ENCODE results near the gene ANP32B. TPM values are rescaled to one million over a fixed set of nuclear protein-coding genes. Genes with fewer than 3 reads are reported as not detected.
A peak's percentile ranks its signal among the peaks of the same experiment; 100 is the strongest.

Gene ANP32B
- total and polyA plus RNA-seq, 11 donors: 16.3 to 78.3 (median 57.8) TPM

DNA sequence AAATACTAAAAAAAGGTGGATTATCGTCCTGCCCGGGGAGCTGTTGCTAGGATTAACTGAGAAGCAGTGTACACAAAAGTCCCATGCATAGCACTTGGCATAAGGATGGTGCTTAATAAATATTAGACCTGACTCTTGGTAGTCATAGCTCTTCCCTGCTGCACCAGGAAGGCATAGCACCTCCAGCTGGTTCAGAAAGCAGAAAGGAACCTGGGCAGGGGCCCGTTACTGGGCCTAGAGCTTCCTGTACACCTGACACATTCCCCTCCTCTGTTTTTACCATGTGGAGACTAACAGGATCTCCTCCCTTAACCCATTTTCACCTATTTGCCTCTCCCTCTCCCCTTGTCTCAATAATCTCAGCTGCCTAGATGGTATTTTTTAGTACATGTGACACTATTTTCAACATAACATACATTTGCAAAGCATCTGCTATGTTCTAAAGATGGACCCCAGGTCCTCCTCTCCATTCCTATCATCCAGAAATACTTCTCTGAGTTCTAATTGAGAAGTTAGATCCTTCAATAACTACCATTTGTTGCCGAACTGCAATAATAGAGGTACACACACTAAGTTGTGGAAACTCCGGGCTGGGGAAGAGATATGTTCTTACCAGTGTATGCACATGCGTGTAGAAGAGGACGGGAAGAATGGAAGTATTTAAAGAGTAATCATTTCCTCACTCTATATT is 3.2 kb upstream of the ANP32B start:
- DNase-seq (no peak), ATAC-seq (no peak)
- TF ChIP-seq, protein P1, sequence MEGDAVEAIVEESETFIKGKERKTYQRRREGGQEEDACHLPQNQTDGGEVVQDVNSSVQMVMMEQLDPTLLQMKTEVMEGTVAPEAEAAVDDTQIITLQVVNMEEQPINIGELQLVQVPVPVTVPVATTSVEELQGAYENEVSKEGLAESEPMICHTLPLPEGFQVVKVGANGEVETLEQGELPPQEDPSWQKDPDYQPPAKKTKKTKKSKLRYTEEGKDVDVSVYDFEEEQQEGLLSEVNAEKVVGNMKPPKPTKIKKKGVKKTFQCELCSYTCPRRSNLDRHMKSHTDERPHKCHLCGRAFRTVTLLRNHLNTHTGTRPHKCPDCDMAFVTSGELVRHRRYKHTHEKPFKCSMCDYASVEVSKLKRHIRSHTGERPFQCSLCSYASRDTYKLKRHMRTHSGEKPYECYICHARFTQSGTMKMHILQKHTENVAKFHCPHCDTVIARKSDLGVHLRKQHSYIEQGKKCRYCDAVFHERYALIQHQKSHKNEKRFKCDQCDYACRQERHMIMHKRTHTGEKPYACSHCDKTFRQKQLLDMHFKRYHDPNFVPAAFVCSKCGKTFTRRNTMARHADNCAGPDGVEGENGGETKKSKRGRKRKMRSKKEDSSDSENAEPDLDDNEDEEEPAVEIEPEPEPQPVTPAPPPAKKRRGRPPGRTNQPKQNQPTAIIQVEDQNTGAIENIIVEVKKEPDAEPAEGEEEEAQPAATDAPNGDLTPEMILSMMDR (IDR thresholded peaks at IDR 0.05): no peak
- no peak for TF ChIP-seq POLR2A (IDR thresholded peaks at IDR 0.05)
- WGBS, 4 donors: 71 to 86% (median 79%) methylated on average over 7 of the region's 7 CpGs
- Histone ChIP-seq H3K27ac (peak overlapping the region in 3 of 12 donors; percentile 70 to 99 (median 74)), H3K9me3 (no peaks in the 10 kb centered on the region), H3K27me3 (no peaks in the 10 kb centered on the region), H3K4me3 (no peak overlapping the region), H3K4me1 (peaks cover 0 to 27% (median 20%) of the 10 kb centered on the region in 12 donors), H3K36me3 (no peaks in the 10 kb centered on the region)
- intact Hi-C loops (cut with DNase I): loop anchor here in 8 of 10 donors (5.0 to 10.0 kb wide), 9 partner anchors 37 to 348 kb away; partner anchors contain the start of genes NANS (in 4 of the 8), TRMO (in 4 of the 8), TBC1D2 (in 3 of the 8) and NCBP1 (in 2 of the 8)

DNA sequence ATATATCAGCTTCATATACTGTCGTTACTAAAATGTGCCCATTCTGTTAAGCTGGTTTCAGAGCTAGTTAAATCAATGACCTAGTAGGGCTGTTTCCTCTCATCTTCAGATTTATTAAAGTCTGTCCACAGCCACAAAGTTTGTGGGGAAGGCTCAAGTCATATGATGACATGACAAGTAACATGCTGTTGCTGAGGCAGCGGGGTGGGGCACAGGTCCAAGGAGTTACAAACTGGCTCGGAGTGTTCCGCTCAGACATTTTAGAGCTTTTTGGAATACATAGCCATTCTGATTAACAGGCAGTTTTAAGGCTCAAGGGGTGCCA is 2.7 kb upstream of the ANP32B start:
- TF ChIP-seq POLR2A (IDR thresholded peaks at IDR 0.05): no peak
- TF ChIP-seq, protein P1 (IDR thresholded peaks at IDR 0.05): no peak
- H3K9me3 ChIP-seq: no peaks in the 10 kb centered on the region
- 54 to 67% (median 65%) methylated on average over 4 of the region's 4 CpGs for WGBS, 4 donors
- peaks cover 0 to 32% (median 25%) of the 10 kb centered on the region in 12 donors for H3K4me1 ChIP-seq
- H3K4me3 ChIP-seq: no peak overlapping the region
- DNase-seq (peak in 4 of 5 donors; percentile 26 to 63 (median 38)), ATAC-seq (no peak)
- intact Hi-C loops (cut with DNase I): loop anchor here in 7 of 10 donors (5.0 to 10.0 kb wide), 8 partner anchors 37 to 348 kb away; partner anchors contain the start of genes NANS (in 4 of the 7), TRMO (in 4 of the 7), TBC1D2 (in 3 of the 7) and NCBP1 (in 2 of the 7)
- no peaks in the 10 kb centered on the region for H3K36me3 ChIP-seq
- H3K27me3 ChIP-seq: no peaks in the 10 kb centered on the region
- peak overlapping the region in 11 of 12 donors; percentile 1 to 99 (median 55) for H3K27ac ChIP-seq

DNA sequence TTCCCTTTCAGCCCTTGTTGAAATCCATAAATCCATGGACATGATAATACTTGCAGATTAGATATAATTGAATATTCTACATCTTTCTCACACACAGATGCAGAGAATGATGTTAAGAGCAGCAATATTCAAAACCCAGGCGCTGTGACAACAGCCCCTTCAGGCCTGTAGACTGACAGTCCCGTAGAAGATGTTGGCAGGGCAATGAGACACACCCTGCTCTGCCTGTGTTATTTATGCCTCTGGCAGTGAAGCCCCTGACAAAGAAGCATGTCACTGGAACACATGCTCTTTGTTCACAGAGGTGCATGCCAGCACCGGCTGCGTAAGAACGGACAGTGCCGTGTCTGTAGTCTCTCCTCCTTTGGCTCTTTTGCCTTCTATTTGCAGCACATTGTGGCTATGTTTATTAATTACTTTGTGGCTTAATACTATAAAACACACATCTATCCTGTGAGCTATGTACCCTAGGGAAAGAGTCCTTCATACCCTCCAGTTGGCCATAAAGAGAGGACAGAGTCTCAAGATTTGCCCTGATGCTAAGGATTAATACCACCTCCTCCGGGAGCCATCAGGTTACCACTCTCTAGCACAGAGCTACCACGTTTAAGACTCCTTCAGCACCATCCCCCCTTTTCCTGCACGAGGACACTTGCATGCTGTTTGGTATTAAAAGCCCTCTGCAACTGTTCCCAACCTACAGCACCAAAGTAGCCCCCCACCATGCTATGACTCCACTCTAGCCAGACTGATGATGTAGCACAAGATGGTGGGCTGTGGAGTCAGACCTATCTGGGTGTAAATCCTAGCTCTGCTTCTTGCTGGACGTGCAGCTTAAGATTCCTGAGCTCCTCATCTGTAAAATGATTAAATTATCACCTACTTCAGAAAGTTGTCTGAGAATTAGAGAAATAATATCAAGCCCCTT is 2.0 kb upstream of the ANP32B start:
- H3K4me3 ChIP-seq: peak overlapping the region in 1 of 12 donors; percentile 10
- 46 to 59% (median 51%) methylated on average over 10 of the region's 10 CpGs for WGBS, 4 donors
- H3K27me3 ChIP-seq: no peaks in the 10 kb centered on the region
- no peaks in the 10 kb centered on the region for H3K9me3 ChIP-seq
- H3K36me3 ChIP-seq: no peaks in the 10 kb centered on the region
- H3K27ac ChIP-seq: peak overlapping the region; percentile 1 to 99 (median 52)
- peak in 4 of 5 donors; percentile 35 to 68 (median 44) for DNase-seq
- TF ChIP-seq, protein P1 (IDR thresholded peaks at IDR 0.05): no peak
- no peak for TF ChIP-seq POLR2A (IDR thresholded peaks at IDR 0.05)
- H3K4me1 ChIP-seq: peaks cover 0 to 40% (median 32%) of the 10 kb centered on the region in 12 donors
- intact Hi-C loops (cut with DNase I): loop anchor here in 7 of 10 donors (5.0 to 10.0 kb wide), 8 partner anchors 36 to 349 kb away; partner anchors contain the start of genes NANS (in 4 of the 7), TRMO (in 4 of the 7), TBC1D2 (in 3 of the 7) and NCBP1 (in 2 of the 7)
- ATAC-seq: peak; percentile 31 to 78 (median 48)

Data from heart left ventricle (tissue), 16 donors.